Measurements from ENCODE around the gene INTS13.
"Not testable (repeated sequence)": the region's sequence is repeated elsewhere in the genome, so short reads cannot be mapped to it uniquely, and the experiment has no call there.

Gene INTS13

GRCh38 chr12:26935636-26936378 is 2.0 kb downstream of the INTS13 start:
- no peak for DNase-seq (ENCODE audit: low read depth)

- DNase-seq (ENCODE audit: low read depth), result no peak
These were observed 8.2 kb downstream of the INTS13 start for GRCh38 chr12:26929590-26929989.

GRCh38 chr12:26928661-26929060 is 9.1 kb downstream of the INTS13 start:
- DNase-seq (ENCODE audit: low read depth), result no peak

GRCh38 chr12:26921886-26922285 is 15.9 kb downstream of the INTS13 start:
- DNase-seq (ENCODE audit: low read depth), result no peak

GRCh38 chr12:26919216-26919555 is 18.6 kb downstream of the INTS13 start:
- no peak for DNase-seq (ENCODE audit: low read depth)

GRCh38 chr12:26918321-26919215 is 19.2 kb downstream of the INTS13 start:
- no peak for DNase-seq (ENCODE audit: low read depth)

- DNase-seq (ENCODE audit: low read depth), result no peak
These were observed 31.1 kb downstream of the INTS13 start for GRCh38 chr12:26906704-26907103.

GRCh38 chr12:26906024-26906423 is 31.8 kb downstream of the INTS13 start:
- DNase-seq (ENCODE audit: low read depth), result no peak

GRCh38 chr12:26903396-26903795 is 34.4 kb downstream of the INTS13 start:
- not testable (repeated sequence) for DNase-seq (ENCODE audit: low read depth)

- DNase-seq (ENCODE audit: low read depth), result no peak
These were observed 40.9 kb downstream of the INTS13 start for GRCh38 chr12:26896913-26897312.

GRCh38 chr12:26895672-26896071 is 42.1 kb downstream of the INTS13 start:
- no peak for DNase-seq (ENCODE audit: low read depth)

- DNase-seq (ENCODE audit: low read depth), result no peak
These were observed 46.1 kb downstream of the INTS13 start for GRCh38 chr12:26891704-26892103.

GRCh38 chr12:26890784-26891183 is 47.0 kb downstream of the INTS13 start:
- no peak for DNase-seq (ENCODE audit: low read depth)

- peak; percentile 40 for DNase-seq (ENCODE audit: low read depth)
These were observed 52.8 kb downstream of the INTS13 start for GRCh38 chr12:26884765-26885576.

GRCh38 chr12:26880625-26881024 is 57.2 kb downstream of the INTS13 start:
- no peak for DNase-seq (ENCODE audit: low read depth)

- DNase-seq (ENCODE audit: low read depth), result no peak
These were observed 59.1 kb downstream of the INTS13 start for GRCh38 chr12:26878661-26879119.

- no peak for DNase-seq (ENCODE audit: low read depth)
These were observed 63.1 kb downstream of the INTS13 start for GRCh38 chr12:26874501-26875296.

GRCh38 chr12:26872625-26873024 is 65.2 kb downstream of the INTS13 start:
- no peak for DNase-seq (ENCODE audit: low read depth)

- DNase-seq (ENCODE audit: low read depth), result no peak
These were observed 65.8 kb downstream of the INTS13 start for GRCh38 chr12:26871985-26872384.

GRCh38 chr12:26870491-26871419 is 67.0 kb downstream of the INTS13 start:
- DNase-seq (ENCODE audit: low read depth), result no peak

Measured in HS-5 (cell line).